HG03457 (cell line): ENCODE results near the gene RALGPS1.
A peak's percentile ranks its signal among the peaks of the same experiment; 100 is the strongest.

Experiments
- ATAC-seq: cut with Tn5 transposase; IDR thresholded peaks from one replicate; pipeline ENCODE4 v1.9.1; 2021; ENCODE audit warnings: moderate number of reproducible peaks; ENCODE audit not compliant: unreplicated experiment

Gene RALGPS1, protein sequence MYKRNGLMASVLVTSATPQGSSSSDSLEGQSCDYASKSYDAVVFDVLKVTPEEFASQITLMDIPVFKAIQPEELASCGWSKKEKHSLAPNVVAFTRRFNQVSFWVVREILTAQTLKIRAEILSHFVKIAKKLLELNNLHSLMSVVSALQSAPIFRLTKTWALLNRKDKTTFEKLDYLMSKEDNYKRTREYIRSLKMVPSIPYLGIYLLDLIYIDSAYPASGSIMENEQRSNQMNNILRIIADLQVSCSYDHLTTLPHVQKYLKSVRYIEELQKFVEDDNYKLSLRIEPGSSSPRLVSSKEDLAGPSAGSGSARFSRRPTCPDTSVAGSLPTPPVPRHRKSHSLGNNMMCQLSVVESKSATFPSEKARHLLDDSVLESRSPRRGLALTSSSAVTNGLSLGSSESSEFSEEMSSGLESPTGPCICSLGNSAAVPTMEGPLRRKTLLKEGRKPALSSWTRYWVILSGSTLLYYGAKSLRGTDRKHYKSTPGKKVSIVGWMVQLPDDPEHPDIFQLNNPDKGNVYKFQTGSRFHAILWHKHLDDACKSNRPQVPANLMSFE

DNA sequence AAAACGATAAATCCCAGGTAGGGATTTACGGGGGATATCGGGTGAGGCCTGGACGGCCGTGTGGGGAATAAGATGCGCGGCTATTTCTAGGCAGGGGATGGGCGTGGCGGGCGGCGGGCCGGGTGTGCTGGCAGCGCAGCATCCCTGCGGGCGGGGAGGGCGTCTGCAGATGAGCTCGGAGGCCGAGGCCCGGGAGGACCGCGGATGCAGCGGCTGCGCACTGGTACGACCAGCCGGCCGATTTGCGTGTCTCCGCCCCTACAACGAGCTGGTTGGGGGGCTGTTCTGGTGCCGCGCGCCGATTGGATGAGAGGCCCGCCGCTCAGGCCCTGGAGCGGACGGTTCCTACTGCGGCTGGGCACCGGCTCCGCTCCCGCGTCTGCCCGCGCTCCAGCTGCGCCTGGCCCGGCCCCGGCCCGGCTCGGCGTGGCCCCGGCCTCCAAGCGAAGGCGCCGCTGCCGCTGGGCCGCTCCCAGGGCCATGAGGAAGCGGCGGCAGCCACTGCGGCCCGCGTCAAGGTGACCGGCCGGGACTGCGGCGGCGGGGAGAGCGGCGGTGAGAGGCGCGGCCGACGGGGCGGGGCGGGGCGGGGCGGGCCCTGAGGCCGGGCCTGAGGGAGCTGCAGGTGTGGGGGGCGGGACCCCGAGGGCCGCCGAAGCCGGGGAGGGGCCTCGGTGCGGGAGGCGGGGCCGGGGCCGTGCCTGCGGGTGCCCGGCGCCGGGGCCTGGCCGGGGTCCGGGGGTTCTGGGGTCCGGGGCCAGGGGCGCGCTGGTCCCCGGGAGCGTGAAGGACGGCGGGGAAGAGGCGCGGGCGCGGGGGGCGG lies at the start of gene RALGPS1:
RALGPS1 (plus strand) TSS at position 325 of the 823 bp plus-strand sequence. CDS start 47,508 bp downstream, outside the sequence.
- peak; percentile 95 for ATAC-seq

DNA sequence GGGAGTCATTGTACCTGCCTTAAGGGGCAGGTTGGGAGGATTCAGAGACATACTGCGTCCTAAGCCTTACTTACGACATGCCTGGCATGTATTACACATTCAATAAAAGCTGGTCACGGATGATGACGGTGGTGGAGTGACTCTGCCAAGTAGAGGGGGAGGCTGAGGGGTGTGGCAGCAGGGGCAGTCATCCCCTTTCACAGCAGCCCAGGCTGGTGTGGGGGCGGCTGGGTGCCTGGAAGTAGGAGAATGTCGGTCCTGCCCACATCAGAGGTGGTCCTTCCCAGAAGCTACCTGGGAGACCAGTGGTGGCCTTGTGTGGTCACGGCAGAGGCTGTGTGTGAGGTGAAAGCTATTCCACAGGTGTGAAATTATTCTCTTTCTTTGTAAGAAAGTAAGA lies 45.2 kb upstream of the RALGPS1 start:
- no peak for ATAC-seq

DNA sequence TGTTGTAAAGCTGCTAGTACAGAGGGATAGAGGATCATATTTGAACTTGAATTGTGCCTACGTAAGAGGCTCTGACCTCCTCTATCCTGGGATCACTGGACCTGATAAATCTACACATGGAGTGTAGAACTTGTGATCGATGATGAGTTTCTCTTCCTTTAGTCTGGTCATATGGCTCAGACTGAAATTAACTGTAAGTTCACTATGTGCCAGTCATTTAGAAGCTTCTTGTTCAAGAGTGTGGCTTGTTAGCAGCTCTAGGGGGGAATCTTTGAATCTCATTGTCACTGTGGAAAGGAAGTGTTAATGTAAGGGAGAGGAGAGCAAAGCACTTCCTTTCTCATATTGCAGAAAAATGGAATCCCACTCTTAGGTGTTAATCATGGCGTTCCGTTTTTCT lies 42.1 kb upstream of the RALGPS1 start:
- ATAC-seq = no peak

DNA sequence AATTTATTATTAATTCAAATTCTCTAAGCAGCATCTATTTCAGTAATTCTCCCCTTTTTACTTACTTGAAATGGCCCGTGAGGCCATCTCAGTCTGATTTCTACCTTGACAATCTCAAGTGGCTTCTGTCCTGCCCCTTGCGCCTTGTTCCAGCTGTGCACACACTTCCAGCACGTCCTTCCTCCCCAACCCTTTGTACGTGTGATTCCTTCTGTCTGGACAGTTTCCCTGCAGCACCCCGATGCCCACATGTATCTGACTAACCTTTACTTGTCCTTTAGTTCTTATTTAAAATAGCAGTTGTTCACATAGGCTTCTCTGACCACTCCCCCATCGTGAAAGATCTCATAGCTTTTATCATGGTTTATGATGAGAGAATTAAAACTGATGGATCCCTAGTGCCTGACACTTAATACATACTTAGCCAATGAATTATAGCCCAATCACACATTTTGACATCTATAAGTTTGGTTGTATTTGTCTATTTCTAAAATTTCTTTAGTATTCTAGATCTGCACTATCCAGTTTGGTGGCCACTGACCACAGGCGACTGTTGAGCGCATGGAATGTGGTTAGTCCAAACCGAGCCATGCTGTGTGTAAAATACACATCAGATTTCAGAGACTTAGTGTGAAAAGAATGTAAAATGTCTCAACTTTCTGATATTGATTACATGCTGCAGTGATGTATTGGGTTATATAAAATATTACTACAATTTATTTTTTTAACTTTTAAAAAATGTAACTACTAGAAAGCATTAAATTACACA lies 39.9 kb upstream of the RALGPS1 start:
- no peak for ATAC-seq

DNA sequence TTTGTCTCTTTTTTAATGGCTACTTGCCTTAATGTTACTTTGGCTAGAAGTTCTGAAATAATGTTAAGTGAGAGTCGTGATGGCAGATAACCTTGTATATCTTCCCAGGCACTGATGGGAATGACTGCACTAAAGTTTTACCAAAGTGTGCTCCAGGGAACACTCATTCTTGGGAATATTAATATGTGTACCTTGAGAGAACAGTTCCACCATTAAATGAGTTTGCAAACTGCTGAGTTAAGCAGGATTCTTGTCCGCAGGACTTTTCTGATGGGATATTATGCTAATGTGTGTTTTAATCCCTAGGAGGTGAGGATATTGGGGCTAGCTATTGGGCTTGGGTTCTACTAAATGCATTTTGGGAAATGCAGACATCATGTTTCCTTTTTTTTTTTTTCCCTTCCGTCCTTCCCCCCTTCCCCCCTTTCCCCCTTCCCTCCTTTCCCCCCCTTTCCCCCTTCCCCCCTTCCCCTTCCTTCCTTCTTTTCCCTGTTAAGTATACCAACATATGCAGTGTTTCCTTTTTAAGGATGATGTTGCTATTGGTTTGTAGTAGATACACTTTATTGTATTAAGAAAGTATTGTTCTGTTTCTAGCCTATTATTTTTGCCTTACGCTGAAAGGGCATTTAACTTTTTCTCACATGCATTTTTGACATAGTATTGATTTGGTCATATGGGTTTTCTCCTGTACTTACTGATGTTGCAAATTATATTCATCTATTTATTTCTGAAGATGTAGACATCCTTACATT lies 38.6 kb upstream of the RALGPS1 start:
- ATAC-seq = no peak

DNA sequence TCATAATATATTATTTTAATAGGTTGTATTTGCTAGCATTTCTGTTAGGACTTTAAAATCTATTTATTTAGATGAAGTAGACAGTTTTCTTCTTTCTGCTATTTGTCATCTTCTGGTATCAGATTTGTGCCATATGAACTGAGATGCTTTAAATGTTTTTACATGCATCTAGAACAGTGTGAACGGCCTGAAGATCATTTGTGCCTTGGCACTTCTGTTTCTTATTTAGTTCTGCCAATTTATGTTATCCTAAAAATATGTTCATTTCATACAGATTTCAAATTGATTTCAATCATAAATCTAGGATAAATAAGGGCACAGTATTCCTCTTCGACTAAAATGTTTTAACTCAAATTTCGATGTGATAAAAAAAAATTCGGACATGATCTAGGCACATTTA lies 38.1 kb upstream of the RALGPS1 start:
- no peak for ATAC-seq

DNA sequence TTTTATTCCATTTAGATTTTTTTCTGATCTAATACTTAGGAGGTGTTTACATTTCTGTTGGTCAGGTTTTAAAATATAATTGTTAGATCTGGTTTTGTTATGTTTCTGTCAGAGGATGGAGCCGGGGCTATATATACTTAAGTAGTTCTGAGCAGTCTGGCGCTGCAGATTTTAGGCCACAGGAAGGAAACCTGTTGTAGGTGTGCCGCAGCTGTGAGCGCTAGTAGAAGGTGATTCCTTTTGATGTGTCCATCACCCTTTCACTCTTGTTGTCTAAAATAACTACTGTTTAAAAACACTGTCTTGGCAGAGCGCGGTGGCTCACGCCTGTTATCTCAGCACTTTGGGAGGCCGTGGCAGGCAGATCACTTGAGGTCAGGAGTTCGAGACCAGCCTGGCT lies 37.2 kb upstream of the RALGPS1 start:
- ATAC-seq = no peak

DNA sequence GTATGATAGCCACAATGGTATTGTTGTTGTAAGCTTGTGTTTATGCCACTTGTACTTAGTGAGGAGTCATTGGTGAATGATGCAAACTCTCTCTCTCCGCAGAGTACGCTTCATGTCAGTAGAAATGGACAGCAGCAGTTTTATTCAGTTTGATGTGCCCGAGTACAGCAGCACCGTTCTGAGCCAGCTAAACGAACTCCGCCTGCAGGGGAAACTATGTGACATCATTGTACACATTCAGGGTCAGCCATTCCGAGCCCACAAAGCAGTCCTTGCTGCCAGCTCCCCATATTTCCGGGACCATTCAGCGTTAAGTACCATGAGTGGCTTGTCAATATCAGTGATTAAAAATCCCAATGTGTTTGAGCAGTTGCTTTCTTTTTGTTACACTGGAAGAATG lies 35.3 kb upstream of the RALGPS1 start:
- no peak for ATAC-seq

DNA sequence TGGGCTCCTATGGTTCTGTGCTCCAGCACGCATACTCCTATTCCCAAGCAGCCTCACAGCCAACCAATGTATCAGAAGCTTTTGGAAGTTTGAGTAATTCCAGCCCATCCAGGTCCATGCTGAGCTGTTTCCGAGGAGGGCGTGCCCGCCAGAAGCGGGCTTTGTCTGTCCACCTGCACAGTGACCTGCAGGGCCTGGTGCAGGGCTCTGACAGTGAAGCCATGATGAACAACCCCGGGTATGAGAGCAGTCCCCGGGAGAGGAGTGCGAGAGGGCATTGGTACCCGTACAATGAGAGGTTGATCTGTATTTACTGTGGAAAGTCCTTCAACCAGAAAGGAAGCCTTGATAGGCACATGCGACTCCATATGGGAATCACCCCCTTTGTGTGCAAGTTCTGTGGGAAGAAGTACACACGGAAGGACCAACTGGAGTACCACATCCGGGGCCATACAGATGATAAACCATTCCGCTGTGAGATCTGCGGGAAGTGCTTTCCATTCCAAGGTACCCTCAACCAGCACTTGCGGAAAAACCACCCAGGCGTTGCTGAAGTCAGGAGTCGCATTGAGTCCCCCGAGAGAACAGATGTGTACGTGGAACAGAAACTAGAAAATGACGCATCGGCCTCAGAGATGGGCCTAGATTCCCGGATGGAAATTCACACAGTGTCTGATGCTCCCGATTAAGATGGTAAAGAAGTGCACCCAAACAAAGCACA lies 34.2 kb upstream of the RALGPS1 start:
- no peak for ATAC-seq

DNA sequence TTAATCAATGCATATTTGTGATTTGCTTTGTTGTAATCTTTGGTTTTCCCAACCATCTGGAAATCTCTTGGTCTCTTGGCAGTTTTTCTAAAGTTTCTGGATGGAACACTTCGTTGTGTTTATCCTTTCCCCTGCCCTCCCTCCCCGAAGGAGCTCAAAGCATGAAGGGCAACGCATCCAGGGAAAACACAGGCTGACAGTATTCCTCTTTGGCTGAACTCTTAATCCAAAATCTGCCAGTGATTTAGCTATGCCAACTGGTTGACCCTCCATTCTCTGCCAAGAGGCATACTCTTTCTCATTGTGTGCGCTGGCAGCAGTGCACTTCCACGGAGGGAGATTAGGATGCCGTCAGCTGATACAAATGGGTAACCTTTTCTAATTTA lies 33.6 kb upstream of the RALGPS1 start:
- ATAC-seq = no peak

DNA sequence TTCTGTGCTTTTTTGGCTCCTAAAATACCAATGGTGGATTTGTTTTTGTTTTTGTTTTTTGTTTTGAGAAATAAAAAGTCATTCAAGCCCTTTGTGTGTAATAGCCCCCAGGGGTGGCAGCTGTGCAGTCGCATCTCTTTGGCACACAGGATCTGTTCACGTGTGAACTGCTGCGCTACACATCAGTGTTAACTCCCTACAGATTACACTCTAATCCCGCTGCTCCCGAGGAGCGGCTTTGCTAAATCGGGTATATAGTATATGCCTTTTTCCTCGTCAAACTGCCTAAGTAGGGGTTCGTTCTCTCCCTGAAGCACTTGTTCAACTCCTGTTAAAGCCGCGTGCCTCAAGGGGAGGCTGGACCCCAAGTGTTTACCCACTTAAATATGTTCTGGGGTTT lies 31.8 kb upstream of the RALGPS1 start:
- no peak for ATAC-seq

DNA sequence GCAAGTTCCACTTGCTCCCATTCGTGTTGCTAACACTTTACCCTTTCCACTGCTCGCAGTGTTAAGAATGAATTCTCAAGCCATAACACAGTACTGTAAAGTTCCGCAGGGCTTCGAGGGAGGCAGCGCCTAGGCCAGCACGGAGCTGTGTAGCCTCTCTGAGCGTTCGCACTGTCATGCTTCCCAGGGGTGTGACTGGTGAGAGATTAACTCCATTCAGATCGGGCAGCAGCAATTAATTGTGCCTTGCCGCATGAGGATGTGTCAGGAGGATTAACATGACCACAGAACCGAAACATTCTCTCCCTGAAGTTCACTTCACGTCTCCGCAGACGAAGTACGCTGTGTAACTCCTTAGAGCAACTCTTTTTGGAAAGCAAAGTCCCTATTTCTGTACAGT lies 30.9 kb upstream of the RALGPS1 start:
- ATAC-seq = no peak

DNA sequence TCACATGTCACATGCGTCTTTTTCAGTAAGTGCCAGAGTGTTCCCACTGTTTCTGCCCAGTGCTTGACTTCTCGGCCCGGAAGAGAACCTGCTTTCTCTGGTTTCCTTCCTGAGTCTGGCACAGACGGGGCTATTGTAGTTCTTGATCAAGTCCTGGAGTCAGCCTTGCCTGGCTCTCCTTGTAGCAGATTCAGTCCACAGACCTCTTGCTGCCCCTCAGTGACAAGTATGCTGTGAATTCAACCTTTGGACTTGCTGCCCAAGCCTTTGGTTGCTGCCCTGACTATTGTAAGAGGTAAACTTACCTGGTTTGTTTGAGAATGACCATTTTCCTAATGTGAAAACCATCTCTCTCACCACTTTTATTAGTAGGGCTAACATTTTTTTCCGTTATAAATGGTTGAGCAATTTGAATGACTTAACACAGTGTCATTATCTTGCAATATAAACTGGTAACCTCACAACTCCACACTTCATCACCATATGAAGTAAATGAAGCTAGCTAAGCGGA lies 29.4 kb upstream of the RALGPS1 start:
- ATAC-seq = no peak

DNA sequence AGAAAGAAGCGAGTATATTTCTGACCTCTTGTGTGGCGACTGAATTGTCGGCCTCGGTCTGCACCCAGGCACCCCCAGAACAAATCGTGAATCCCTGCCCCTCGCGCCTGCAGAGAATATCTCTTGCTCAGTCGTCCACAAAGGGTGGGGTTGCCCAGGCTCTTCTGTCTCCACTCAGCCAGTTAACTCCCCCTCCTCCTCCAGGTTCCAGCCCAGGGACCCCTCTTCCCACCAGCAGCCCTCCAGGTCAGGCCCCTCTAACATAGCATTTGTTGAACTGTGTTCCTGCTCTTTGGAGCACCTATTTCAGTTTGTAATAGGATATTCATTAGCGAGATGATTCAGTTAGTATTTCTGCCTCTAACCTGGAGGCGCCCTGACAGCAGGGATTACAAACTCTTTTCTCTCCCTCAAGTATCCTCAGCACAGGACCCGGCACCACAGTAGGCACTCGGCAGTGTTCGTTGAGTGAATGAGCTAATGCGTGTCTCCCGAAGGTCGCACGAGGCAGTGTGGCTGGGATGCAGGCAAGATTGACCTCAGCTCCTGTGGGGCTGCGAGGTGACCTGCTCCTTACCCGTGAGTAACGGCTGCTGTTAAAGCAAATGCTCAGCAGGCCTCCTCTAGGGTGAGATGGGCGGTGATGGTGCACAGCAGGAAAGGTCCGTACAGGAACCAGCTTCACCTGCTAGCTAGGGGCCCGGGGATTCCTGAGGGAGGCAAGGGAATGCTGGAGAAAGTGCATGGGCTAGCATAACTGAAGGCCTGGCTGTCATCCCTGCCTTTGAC lies 28.4 kb upstream of the RALGPS1 start:
- ATAC-seq = no peak

DNA sequence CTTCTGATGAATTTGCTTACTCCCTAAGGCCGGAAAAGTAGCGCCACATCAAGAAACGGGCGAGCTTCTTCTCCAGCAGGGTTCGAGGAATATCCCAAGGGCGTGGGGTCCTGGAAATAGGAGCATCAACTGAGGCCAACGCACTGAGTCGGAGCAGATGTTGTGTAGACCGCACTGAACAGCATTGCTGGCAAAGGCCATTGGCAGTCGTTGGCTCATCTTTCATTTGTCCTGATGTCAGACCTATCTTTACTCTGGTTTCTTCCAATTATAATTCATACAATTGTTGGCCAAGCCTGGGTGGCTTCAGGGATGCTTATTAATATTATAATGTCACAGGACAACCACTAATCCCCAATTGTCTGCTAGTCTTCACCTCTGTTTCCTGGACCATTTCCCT lies 27.7 kb upstream of the RALGPS1 start:
- ATAC-seq = no peak

DNA sequence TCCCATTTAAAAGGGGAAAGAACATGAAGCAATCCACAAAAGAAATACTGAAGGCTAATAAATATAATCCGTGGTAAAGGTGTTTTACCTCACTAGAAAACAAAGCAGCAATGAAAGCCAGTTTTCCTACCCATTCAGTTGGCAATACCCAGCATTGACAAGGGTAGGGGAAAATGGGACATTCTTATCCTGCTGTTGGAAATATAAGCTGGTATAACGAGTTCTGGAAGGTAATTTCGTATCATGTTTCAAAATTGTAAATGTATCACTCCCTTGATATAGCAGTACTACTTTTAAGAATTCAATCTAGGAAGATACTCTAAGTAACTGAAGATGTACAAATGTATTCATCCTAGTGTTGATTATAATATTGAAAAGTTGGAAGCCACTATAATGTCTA lies 22.9 kb upstream of the RALGPS1 start:
- no peak for ATAC-seq

DNA sequence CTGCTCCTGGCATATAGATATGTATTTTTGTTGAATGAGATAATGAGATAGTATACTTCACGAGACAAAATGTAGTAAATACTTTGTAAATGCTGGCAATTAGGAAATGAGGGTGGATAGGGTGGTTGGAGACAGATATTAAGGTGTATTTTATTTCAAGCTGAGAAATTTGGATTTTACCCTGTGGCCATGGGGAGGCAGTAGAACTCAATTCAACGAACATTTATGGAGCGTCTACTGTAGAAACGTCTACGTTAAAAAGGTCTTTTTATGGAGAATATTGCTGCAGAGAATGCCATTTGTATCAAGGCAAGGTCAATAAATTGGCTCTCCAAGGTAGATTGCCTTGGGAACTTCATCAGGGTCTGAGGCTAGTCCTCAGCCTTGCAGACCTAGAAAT lies 21.5 kb upstream of the RALGPS1 start:
- ATAC-seq = no peak

DNA sequence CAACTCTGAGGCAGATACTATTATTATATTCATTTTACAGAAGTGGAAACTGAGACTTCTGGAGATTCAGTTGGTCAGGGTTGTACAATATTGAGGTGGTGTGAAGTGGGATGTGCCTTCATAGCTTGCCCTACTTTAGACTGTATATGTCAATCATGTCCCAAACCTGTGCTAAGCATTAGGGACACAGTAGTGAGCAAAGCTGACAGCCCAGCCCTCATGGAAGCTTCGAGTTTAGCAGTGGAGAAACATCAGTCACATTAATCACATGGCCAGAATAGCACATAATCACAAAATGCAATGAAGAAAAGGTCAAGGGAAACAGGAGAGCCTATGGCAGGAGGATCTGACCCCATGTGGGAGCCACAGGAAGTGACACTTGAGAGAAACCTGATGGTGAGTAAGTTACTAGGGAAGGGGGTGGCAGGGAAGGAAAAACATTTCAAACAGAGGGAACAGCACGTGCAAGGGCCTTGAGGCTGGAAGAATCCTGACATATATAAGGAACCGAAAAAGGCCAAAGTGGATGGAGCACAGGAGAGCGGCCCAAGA lies 20.5 kb upstream of the RALGPS1 start:
- no peak for ATAC-seq

DNA sequence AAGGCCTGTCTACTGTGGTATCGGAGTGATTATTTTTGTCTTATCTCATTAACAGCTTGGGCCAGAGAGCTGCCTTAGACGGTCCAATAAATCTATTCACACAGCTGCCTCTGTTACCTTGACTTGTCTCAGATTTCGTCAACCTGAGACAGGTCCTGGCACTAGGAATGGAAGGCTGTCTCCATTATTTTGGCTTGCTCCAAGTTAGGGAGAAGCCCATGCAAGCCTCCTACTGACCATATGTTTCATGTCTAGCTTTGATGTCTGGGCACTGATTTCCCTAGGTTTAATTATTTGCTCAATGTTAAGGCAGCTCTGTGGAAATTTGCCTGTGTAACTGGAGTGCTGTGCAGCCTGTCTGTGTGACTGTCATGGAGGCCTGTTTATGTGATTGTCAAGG lies 12.4 kb upstream of the RALGPS1 start:
- no peak for ATAC-seq
